Measurements from ENCODE around the gene TSPAN2. TPM values are rescaled to one million over a fixed set of nuclear protein-coding genes. Genes with fewer than 3 reads are reported as not detected.

The TSPAN2 gene
- total RNA-seq, 2 donors from 2014 or later: 2.1 to 4.3 TPM

GRCh38 chr1:115105831-115106230 is 16.5 kb upstream of the TSPAN2 start:
- no peak for DNase-seq
- no peak overlapping the region for H3K27ac Mint-ChIP-seq
- H3K4me3 Mint-ChIP-seq: no peak overlapping the region
- no peak for ATAC-seq (replicated peaks in 1 of 2)
- H3K36me3 Mint-ChIP-seq (ENCODE audit: insufficient read depth in 2 of 2): no peaks in the 10 kb centered on the region
- H3K9me3 Mint-ChIP-seq: no peaks in the 10 kb centered on the region
- no peaks in the 10 kb centered on the region for H3K4me1 Mint-ChIP-seq (ENCODE audit: low read depth)
- no peaks in the 10 kb centered on the region for H3K27me3 Mint-ChIP-seq (ENCODE audit: low read depth)

GRCh38 chr1:115099693-115100050 is 10.4 kb upstream of the TSPAN2 start:
- DNase-seq (peak; percentile 19 to 36), ATAC-seq (replicated peaks in 1 of 2) (peak; percentile 73 to 82)
- H3K4me1 Mint-ChIP-seq (ENCODE audit: low read depth): peaks cover 36% of the 10 kb centered on the region
- H3K4me3 Mint-ChIP-seq: peak overlapping the region; percentile 85 to 100
- no peaks in the 10 kb centered on the region for H3K36me3 Mint-ChIP-seq (ENCODE audit: insufficient read depth in 2 of 2)
- no peaks in the 10 kb centered on the region for H3K27me3 Mint-ChIP-seq (ENCODE audit: low read depth)
- H3K27ac Mint-ChIP-seq: peak overlapping the region; percentile 98
- no peaks in the 10 kb centered on the region for H3K9me3 Mint-ChIP-seq

- Mint-ChIP-seq H3K4me1 (ENCODE audit: low read depth) (peaks cover 36% of the 10 kb centered on the region), H3K27me3 (ENCODE audit: low read depth) (no peaks in the 10 kb centered on the region), H3K27ac (peak overlapping the region; percentile 98), H3K36me3 (ENCODE audit: insufficient read depth in 2 of 2) (no peaks in the 10 kb centered on the region), H3K4me3 (peak overlapping the region; percentile 85 to 100), H3K9me3 (no peaks in the 10 kb centered on the region)
- ATAC-seq (replicated peaks in 1 of 2) (peak; percentile 82 to 90), DNase-seq (peak; percentile 52 to 65)
Observed at GRCh38 chr1:115098979-115099692, 9.8 kb upstream of the TSPAN2 start.

GRCh38 chr1:115092175-115092574 is 2.9 kb upstream of the TSPAN2 start:
- Mint-ChIP-seq H3K36me3 (ENCODE audit: insufficient read depth in 2 of 2) (no peaks in the 10 kb centered on the region), H3K9me3 (no peaks in the 10 kb centered on the region), H3K27me3 (ENCODE audit: low read depth) (peaks cover 7% of the 10 kb centered on the region), H3K4me3 (no peak overlapping the region), H3K27ac (no peak overlapping the region), H3K4me1 (ENCODE audit: low read depth) (peaks cover 20% of the 10 kb centered on the region)
- DNase-seq (no peak), ATAC-seq (replicated peaks in 1 of 2) (no peak)

GRCh38 chr1:115091572-115091971 is 2.3 kb upstream of the TSPAN2 start:
- Mint-ChIP-seq H3K27me3 (ENCODE audit: low read depth) (peaks cover 7% of the 10 kb centered on the region), H3K9me3 (no peaks in the 10 kb centered on the region), H3K4me1 (ENCODE audit: low read depth) (peaks cover 20% of the 10 kb centered on the region), H3K27ac (no peak overlapping the region), H3K4me3 (no peak overlapping the region), H3K36me3 (ENCODE audit: insufficient read depth in 2 of 2) (no peaks in the 10 kb centered on the region)
- DNase-seq (no peak), ATAC-seq (replicated peaks in 1 of 2) (no peak)

GRCh38 chr1:115090956-115091355 is 1.7 kb upstream of the TSPAN2 start:
- no peaks in the 10 kb centered on the region for H3K9me3 Mint-ChIP-seq
- no peak for ATAC-seq (replicated peaks in 1 of 2)

GRCh38 chr1:115090540-115090939 is 1.2 kb upstream of the TSPAN2 start:
- peak overlapping the region; percentile 4 to 84 for H3K4me3 Mint-ChIP-seq
- H3K9me3 Mint-ChIP-seq: no peaks in the 10 kb centered on the region
- H3K27me3 Mint-ChIP-seq (ENCODE audit: low read depth): peaks cover 13% of the 10 kb centered on the region
- no peak for DNase-seq
- peaks cover 20% of the 10 kb centered on the region for H3K4me1 Mint-ChIP-seq (ENCODE audit: low read depth)
- no peak overlapping the region for H3K27ac Mint-ChIP-seq
- no peak for ATAC-seq (replicated peaks in 1 of 2)
- H3K36me3 Mint-ChIP-seq (ENCODE audit: insufficient read depth in 2 of 2): no peaks in the 10 kb centered on the region

More at GRCh38 chr1:115090956-115091355, 1.7 kb upstream of the TSPAN2 start:
- Mint-ChIP-seq H3K36me3 (ENCODE audit: insufficient read depth in 2 of 2) (no peaks in the 10 kb centered on the region), H3K4me1 (ENCODE audit: low read depth) (peaks cover 20% of the 10 kb centered on the region), H3K4me3 (peak overlapping the region; percentile 4), H3K27me3 (ENCODE audit: low read depth) (peaks cover 13% of the 10 kb centered on the region), H3K27ac (no peak overlapping the region)
- no peak for DNase-seq

GRCh38 chr1:115090186-115090490 is 835 bp upstream of the TSPAN2 start:
- H3K27ac Mint-ChIP-seq: no peak overlapping the region
- no peaks in the 10 kb centered on the region for H3K36me3 Mint-ChIP-seq (ENCODE audit: insufficient read depth in 2 of 2)
- peaks cover 20% of the 10 kb centered on the region for H3K4me1 Mint-ChIP-seq (ENCODE audit: low read depth)
- peak overlapping the region; percentile 84 to 85 for H3K4me3 Mint-ChIP-seq
- peaks cover 13% of the 10 kb centered on the region for H3K27me3 Mint-ChIP-seq (ENCODE audit: low read depth)
- H3K9me3 Mint-ChIP-seq: no peaks in the 10 kb centered on the region
- DNase-seq: no peak
- no peak for ATAC-seq (replicated peaks in 1 of 2)

- Mint-ChIP-seq H3K36me3 (ENCODE audit: insufficient read depth in 2 of 2) (no peaks in the 10 kb centered on the region), H3K27ac (no peak overlapping the region), H3K27me3 (ENCODE audit: low read depth) (peaks cover 13% of the 10 kb centered on the region), H3K4me1 (ENCODE audit: low read depth) (peaks cover 20% of the 10 kb centered on the region), H3K4me3 (peak overlapping the region; percentile 49 to 84), H3K9me3 (no peaks in the 10 kb centered on the region)
- no peak for DNase-seq
- peak in 1 of 2 donors; percentile 2 for ATAC-seq (replicated peaks in 1 of 2)
Observed at GRCh38 chr1:115088871-115089419, 358 bp downstream of the TSPAN2 start.

GRCh38 chr1:115088115-115088778 is 1.1 kb downstream of the TSPAN2 start:
- peaks cover 20% of the 10 kb centered on the region for H3K4me1 Mint-ChIP-seq (ENCODE audit: low read depth)
- ATAC-seq (replicated peaks in 1 of 2) (no peak), DNase-seq (no peak)
- no peaks in the 10 kb centered on the region for H3K36me3 Mint-ChIP-seq (ENCODE audit: insufficient read depth in 2 of 2)
- peak overlapping the region; percentile 49 to 84 for H3K4me3 Mint-ChIP-seq
- H3K9me3 Mint-ChIP-seq: no peaks in the 10 kb centered on the region
- no peak overlapping the region for H3K27ac Mint-ChIP-seq
- peaks cover 13% of the 10 kb centered on the region for H3K27me3 Mint-ChIP-seq (ENCODE audit: low read depth)

- Mint-ChIP-seq H3K4me1 (ENCODE audit: low read depth) (peaks cover 18% of the 10 kb centered on the region), H3K9me3 (no peaks in the 10 kb centered on the region), H3K27ac (no peak overlapping the region), H3K4me3 (no peak overlapping the region), H3K27me3 (ENCODE audit: low read depth) (peaks cover 13% of the 10 kb centered on the region), H3K36me3 (ENCODE audit: insufficient read depth in 2 of 2) (no peaks in the 10 kb centered on the region)
- DNase-seq (no peak), ATAC-seq (replicated peaks in 1 of 2) (no peak)
Observed at GRCh38 chr1:115086176-115086830, 3.0 kb downstream of the TSPAN2 start.

GRCh38 chr1:115084902-115085511 is 4.3 kb downstream of the TSPAN2 start:
- Mint-ChIP-seq H3K36me3 (ENCODE audit: insufficient read depth in 2 of 2) (no peaks in the 10 kb centered on the region), H3K4me3 (peak overlapping the region in 1 of 2 donors; percentile 69), H3K9me3 (no peaks in the 10 kb centered on the region), H3K4me1 (ENCODE audit: low read depth) (peaks cover 5% of the 10 kb centered on the region), H3K27me3 (ENCODE audit: low read depth) (peaks cover 13% of the 10 kb centered on the region), H3K27ac (peak overlapping the region; percentile 34)
- DNase-seq (no peak), ATAC-seq (replicated peaks in 1 of 2) (no peak)

- Mint-ChIP-seq H3K36me3 (ENCODE audit: insufficient read depth in 2 of 2) (no peaks in the 10 kb centered on the region), H3K4me3 (no peak overlapping the region), H3K27ac (no peak overlapping the region), H3K9me3 (no peaks in the 10 kb centered on the region), H3K4me1 (ENCODE audit: low read depth) (no peaks in the 10 kb centered on the region), H3K27me3 (ENCODE audit: low read depth) (peaks cover 7% of the 10 kb centered on the region)
- no peak for DNase-seq
- ATAC-seq (replicated peaks in 1 of 2): no peak
Observed at GRCh38 chr1:115082949-115083348, 6.4 kb downstream of the TSPAN2 start.

Data from activated T-cell treated with anti-CD3 and anti-CD28 coated beads, Interleukin-2, amount 50 U/mL, for 72 hours (primary cell).